Neural crest cell (in vitro differentiated cells): Measurements from ENCODE around the gene SFTPA2. TPM values are rescaled to one million over a fixed set of nuclear protein-coding genes. Genes with fewer than 3 reads are reported as not detected.
"Not testable (repeated sequence)": the region's sequence is repeated elsewhere in the genome, so short reads cannot be mapped to it uniquely, and the experiment has no call there.

ENCODE experiments used
- DNase-seq: peaks from one replicate; pipeline ENCODE4 v3.0.0; 2021; ENCODE audit warnings: low read depth, mixed read lengths, low spot score
- H3K27ac Mint-ChIP-seq: one replicate; pipeline ENCODE4 v1.8.0; 2021; ENCODE audit warnings: mild to moderate bottlenecking, mixed read lengths; ENCODE audit not compliant: unreplicated experiment
- H3K27me3 Mint-ChIP-seq: 2 replicates; pipeline ENCODE4 v1.8.0; 2021; ENCODE audit warnings: low read depth, mild to moderate bottlenecking, mixed read lengths
- H3K36me3 Mint-ChIP-seq: 2 replicates; pipeline ENCODE4 v1.8.0; 2021; ENCODE audit warnings: low read depth, mild to moderate bottlenecking, mixed read lengths
- H3K4me1 Mint-ChIP-seq: 2 replicates; pipeline ENCODE4 v1.8.0; 2021; ENCODE audit warnings: mixed read lengths
- H3K4me3 Mint-ChIP-seq: one replicate; pipeline ENCODE4 v1.8.0; 2021; ENCODE audit warnings: mild to moderate bottlenecking, mixed read lengths
- H3K9me3 Mint-ChIP-seq: 2 replicates; pipeline ENCODE4 v1.8.0; 2021; ENCODE audit warnings: mixed read lengths
- total RNA-seq: library from RNA; stranded (reverse); gene quantifications from 2 replicates; pipeline ENCODE4 v1.2.1, GENCODE V29; 2021
- TF ChIP-seq, protein P1 (sequence below): fragments of 200-600 bp; sonication (generic); conservative IDR thresholded peaks from 2 replicates; pipeline ENCODE4 v1.5.0; 2021; ENCODE audit warnings: antibody characterized with exemption, mild to moderate bottlenecking

Gene SFTPA2
- total RNA-seq, 1 donor from 2014 or later, result not detected

DNA sequence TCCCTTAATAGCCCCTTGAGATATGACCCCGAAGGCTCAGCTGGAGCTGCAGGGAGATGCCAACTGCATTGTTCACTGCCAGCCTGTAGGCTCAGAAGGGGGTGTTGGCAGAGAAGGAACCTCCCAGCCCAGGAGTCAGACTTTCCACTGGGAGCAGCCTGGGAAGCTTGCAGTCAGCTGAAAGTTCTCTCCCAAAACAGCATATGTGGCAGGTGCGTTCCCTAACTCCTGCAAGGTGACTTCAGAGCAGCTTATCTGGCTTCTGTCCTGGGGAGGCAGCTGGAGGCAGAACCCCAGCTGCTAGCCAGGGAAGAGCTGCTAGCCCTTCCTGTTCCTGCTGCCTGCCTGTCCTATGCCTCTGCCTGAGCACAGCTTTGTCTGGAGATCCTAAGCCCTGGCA, 8.1 kb downstream of the SFTPA2 start:
- DNase-seq, result no peak
- Mint-ChIP-seq H3K27me3 (peaks cover 4% of the 10 kb centered on the region), H3K4me3 (no peak overlapping the region), H3K9me3 (no peaks in the 10 kb centered on the region), H3K36me3 (no peaks in the 10 kb centered on the region), H3K27ac (no peak overlapping the region), H3K4me1 (peaks cover 6% of the 10 kb centered on the region)
- TF ChIP-seq, protein P1, sequence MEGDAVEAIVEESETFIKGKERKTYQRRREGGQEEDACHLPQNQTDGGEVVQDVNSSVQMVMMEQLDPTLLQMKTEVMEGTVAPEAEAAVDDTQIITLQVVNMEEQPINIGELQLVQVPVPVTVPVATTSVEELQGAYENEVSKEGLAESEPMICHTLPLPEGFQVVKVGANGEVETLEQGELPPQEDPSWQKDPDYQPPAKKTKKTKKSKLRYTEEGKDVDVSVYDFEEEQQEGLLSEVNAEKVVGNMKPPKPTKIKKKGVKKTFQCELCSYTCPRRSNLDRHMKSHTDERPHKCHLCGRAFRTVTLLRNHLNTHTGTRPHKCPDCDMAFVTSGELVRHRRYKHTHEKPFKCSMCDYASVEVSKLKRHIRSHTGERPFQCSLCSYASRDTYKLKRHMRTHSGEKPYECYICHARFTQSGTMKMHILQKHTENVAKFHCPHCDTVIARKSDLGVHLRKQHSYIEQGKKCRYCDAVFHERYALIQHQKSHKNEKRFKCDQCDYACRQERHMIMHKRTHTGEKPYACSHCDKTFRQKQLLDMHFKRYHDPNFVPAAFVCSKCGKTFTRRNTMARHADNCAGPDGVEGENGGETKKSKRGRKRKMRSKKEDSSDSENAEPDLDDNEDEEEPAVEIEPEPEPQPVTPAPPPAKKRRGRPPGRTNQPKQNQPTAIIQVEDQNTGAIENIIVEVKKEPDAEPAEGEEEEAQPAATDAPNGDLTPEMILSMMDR, result no peak

DNA sequence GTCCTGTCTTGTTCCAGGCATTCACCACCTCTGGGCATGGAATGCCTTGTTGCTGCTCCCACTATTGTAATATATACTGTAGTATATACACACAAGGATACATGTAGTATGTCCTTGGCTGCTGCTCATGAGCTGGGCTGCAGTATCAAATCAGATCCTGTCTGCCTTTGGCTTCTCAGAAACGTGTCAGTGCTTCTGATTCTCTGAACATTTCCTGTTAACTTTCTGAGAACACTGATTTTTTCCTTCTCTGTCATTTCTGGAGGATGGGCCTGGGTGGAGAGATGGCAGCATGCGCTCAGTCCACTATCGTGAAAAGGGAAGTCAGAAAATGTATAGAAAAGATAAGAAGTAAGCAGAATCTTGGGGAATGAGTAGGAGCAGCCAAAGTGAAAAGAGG, 12.2 kb downstream of the SFTPA2 start:
- H3K27ac Mint-ChIP-seq, result no peak overlapping the region
- H3K27me3 Mint-ChIP-seq, result peaks cover 5% of the 10 kb centered on the region
- no peaks in the 10 kb centered on the region for H3K9me3 Mint-ChIP-seq
- no peak for DNase-seq
- H3K4me1 Mint-ChIP-seq, result no peaks in the 10 kb centered on the region
- H3K4me3 Mint-ChIP-seq, result no peak overlapping the region
- no peaks in the 10 kb centered on the region for H3K36me3 Mint-ChIP-seq
- TF ChIP-seq, protein P1, result no peak

DNA sequence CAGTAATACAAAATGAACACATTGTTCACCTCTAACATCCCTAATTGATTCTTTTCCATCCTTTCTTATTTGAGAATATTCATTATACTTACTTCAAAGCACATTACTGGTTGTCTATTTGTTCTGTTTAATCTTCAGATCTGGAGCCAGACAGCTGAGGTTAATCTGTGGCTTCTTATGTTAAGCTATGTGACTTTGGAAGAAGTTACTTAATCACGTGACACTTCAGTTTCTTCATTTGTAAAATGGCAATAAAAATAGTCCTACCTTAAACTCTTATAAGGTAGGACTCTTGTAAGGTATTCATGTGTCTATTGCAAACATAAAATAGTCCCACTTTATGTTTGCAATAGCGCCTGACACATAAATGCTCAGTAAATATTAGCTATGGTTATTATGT, 13.1 kb downstream of the SFTPA2 start:
- not testable (repeated sequence) for H3K27ac Mint-ChIP-seq, H3K27me3 Mint-ChIP-seq, H3K36me3 Mint-ChIP-seq, DNase-seq, H3K4me3 Mint-ChIP-seq, H3K4me1 Mint-ChIP-seq, H3K9me3 Mint-ChIP-seq

DNA sequence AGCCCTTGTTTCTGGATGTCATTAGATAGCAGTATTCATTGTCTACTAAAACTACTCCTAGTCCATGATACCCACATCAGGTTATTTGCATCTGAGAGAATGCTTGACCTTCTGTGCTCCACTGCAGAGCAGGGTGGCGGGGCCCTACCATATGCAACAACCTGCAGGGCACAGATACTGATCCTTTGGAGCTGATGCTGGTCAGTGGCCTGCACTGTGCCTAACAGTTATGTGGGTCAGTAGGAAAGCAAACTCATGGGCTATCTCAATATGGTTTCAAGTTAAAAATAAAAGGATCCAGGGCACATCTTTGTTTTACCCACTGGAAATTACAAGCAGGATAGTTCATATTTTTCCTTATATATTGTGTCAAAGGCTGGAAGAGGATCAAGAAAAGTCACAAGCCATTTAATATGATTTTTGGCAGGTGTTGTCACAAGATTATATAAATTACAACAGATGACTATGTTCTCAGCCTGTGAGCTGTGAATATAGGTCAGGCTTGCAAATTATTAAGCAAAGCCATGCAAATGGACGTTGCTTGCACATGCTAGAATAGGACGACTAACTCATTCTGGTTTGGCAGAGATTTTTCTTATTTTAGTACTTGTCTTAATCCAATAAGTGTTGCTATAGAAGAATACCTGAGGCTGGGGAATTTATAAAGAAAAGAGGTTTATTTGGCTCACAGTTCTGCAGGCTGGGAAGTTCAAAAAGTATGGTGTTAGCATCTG, 15.1 kb downstream of the SFTPA2 start:
- H3K27me3 Mint-ChIP-seq, H3K27ac Mint-ChIP-seq, H3K36me3 Mint-ChIP-seq, H3K4me3 Mint-ChIP-seq, H3K9me3 Mint-ChIP-seq, DNase-seq, H3K4me1 Mint-ChIP-seq: not testable (repeated sequence)

DNA sequence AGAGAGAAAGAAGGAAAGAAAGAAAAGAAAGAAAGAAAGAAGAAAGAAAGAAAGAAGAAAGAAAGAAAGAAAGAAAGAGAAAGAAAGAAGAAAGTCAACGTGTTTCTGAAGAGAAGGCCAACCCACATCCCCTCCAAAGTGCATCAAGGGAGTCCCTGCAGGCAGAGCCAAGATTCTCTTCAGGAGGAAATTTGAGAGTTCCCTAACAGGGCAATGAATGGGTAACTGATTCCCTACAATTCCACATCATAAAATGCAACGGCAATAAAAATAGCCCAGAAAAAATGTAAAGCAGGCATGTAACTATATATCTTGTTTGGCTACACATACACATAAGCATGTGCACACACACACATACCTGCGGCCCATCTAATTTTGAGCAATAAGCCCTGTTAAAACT, 15.8 kb downstream of the SFTPA2 start:
- H3K36me3 Mint-ChIP-seq, H3K27ac Mint-ChIP-seq, H3K27me3 Mint-ChIP-seq, H3K9me3 Mint-ChIP-seq, DNase-seq, H3K4me3 Mint-ChIP-seq, H3K4me1 Mint-ChIP-seq: not testable (repeated sequence)

DNA sequence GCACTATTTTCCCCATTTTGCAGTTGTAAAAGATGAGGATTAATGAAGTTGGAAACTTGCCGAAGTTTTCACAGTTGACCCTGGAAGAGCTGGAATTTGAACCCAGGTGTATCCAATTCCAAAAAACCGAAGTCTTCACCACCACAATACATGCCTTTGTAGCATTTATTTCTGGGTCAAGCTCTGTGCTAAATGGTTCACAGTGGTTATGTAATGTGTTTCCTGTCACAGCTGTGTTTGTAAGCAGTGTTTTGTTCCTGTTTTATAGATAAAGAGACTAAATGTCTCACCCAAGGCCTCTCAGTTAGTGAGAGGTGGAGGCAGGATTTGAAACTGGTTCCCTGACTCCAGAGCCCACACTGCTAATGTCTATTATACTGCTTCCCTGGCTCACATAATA, 17.6 kb downstream of the SFTPA2 start:
- H3K4me1 Mint-ChIP-seq, result no peaks in the 10 kb centered on the region
- TF ChIP-seq, protein P1, result no peak
- no peak overlapping the region for H3K4me3 Mint-ChIP-seq
- no peaks in the 10 kb centered on the region for H3K36me3 Mint-ChIP-seq
- H3K27ac Mint-ChIP-seq, result no peak overlapping the region
- DNase-seq, result no peak
- H3K27me3 Mint-ChIP-seq, result peaks cover 2% of the 10 kb centered on the region
- no peaks in the 10 kb centered on the region for H3K9me3 Mint-ChIP-seq

DNA sequence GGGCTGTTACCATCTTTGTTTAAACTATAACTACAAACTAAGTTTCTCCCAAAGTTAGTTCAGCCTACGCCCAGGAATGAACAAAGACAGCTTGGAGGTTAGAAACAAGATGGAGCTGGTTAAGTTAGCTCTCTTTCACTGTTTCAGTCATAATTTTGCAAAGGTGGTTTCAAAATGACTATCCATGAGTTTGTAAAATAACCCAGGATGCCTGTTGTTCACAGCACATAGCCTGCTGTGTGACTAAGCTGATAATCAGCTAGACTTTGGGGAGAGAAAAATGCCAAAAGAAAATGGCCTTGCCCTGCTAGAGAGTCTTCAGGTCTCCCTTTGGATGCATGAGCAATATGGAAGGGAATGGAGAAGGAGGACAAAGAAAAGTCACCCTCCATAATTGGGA, 19.3 kb downstream of the SFTPA2 start:
- H3K27me3 Mint-ChIP-seq, H3K27ac Mint-ChIP-seq, DNase-seq, H3K4me3 Mint-ChIP-seq, H3K9me3 Mint-ChIP-seq, H3K36me3 Mint-ChIP-seq, H3K4me1 Mint-ChIP-seq: not testable (repeated sequence)

DNA sequence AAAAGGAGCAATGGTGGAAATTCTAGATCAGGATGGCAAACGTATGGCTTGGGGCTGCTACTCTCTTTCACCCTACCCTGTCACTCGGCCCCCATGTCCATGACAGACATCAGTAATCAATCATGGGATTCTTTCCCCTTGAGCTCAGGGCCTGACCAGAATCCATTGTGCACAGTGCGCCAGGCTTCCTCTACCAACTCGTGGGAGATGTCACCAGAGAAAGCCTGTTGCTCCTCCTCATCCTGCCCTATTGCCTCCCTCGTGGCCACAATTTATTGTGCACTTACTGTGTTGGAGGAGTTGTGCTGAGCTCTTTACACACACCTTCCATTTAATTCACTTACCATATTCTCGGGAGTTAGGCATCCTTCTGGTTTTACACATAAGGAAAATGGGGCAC, 21.9 kb downstream of the SFTPA2 start:
- not testable (repeated sequence) for H3K4me1 Mint-ChIP-seq, H3K27me3 Mint-ChIP-seq, H3K9me3 Mint-ChIP-seq, H3K27ac Mint-ChIP-seq, H3K36me3 Mint-ChIP-seq, H3K4me3 Mint-ChIP-seq, DNase-seq

DNA sequence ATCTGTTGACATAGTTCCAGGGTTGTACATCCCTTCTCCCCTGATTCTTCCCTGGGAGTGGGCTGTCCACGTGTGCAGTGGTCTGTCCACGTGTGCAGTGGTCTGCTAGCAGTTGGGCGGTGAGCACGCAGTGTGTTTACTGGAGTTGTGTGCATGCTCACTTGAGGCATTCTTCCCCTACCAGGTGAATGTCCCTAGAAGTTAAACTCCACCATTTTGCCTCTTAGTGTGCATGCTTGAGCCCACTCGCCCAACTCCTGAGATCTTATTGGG, 26.4 kb downstream of the SFTPA2 start:
- H3K4me1 Mint-ChIP-seq, H3K36me3 Mint-ChIP-seq, H3K27ac Mint-ChIP-seq, H3K27me3 Mint-ChIP-seq, H3K9me3 Mint-ChIP-seq, H3K4me3 Mint-ChIP-seq, DNase-seq: not testable (repeated sequence)

DNA sequence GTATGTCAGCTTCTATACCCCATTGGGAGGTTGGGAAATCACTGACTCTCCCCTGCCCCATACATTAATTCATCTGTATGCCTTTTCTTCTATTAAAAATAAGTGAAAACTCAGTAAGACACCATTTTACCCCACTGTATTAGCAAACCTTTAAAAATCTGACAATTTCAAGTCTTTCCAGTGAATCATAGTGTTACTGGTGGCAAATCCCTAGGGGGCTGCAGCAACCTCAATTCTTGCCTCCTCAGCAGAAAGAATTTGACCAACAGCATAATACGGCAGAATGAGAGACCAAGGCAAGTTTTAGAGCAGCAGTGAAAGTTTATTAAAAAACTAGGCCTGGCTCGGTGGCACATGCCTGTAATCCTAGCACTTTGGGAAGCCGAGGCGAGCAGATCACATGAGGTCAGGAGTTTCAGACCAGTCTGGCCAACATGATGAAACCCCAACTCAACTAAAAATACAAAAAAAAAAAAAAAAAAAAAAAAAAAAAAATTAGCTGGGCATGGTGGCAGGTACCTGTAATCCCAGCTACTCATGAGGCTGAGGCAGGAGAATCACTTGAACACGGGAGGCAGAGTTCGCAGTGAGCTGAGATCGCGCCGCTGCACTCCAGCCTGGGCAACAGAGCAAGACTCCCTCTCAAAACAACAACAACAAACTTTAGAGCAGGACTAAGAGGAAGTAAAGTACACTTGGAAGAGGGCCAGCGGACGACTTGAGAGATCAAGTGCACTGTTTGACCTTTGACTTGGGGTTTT, 26.9 kb downstream of the SFTPA2 start:
- not testable (repeated sequence) for H3K9me3 Mint-ChIP-seq, H3K36me3 Mint-ChIP-seq, H3K27ac Mint-ChIP-seq, H3K4me3 Mint-ChIP-seq, H3K27me3 Mint-ChIP-seq, H3K4me1 Mint-ChIP-seq, DNase-seq

DNA sequence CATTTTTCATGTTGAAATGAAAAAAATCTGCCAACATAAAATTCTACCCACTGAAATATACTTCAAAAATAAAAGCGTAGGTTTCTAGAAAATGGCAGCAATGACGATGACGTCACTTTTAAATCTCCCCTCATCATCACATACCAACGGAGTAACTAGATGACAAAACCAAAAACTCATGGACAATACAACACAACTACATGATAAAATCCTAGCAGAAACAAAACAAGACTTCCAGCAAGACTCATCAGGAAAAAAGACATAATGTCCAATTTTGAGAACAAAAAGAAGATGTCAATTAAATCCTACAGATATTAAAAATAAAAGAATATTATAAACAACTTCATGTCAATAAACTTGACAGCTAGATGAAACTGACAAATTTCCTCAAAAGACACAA, 31.9 kb downstream of the SFTPA2 start:
- H3K27me3 Mint-ChIP-seq, H3K36me3 Mint-ChIP-seq, H3K4me3 Mint-ChIP-seq, H3K4me1 Mint-ChIP-seq, H3K27ac Mint-ChIP-seq, H3K9me3 Mint-ChIP-seq, DNase-seq: not testable (repeated sequence)
